Measurements from ENCODE around the gene DGCR2. TPM values are rescaled to one million over a fixed set of nuclear protein-coding genes. Genes with fewer than 3 reads are reported as not detected.
"Not testable (repeated sequence)": the region's sequence is repeated elsewhere in the genome, so short reads cannot be mapped to it uniquely, and the experiment has no call there.

DGCR2 gene
- total RNA-seq, 1 experiment from 2014 or later, result 18.6 TPM

GRCh38 chr22:19038728-19039447, 83.3 kb downstream of the DGCR2 start:
- H3K27me3 ChIP-seq (ENCODE audit: low read length), result no peaks in the 10 kb centered on the region
- DNase-seq, result peak; percentile 45
- H3K9ac ChIP-seq (ENCODE audit: low read length), result no peak overlapping the region
- H3K4me1 ChIP-seq (ENCODE audit: low read length), result no peaks in the 10 kb centered on the region
- H4K20me1 ChIP-seq (ENCODE audit: insufficient read depth, low read depth, low read length), result 0 out of 2 replicates have a peak, but pooled peaks cover 7% of the 10 kb centered on the region
- H2AFZ ChIP-seq (ENCODE audit: low read length), result no peak overlapping the region
- H3K79me2 ChIP-seq (ENCODE audit: low read length), result no peaks in the 10 kb centered on the region
- no peaks in the 10 kb centered on the region for H3K9me2 ChIP-seq (replicated peaks; ENCODE audit: insufficient read depth, low read length)
- H3K9me3 ChIP-seq (ENCODE audit: low read length), result no peaks in the 10 kb centered on the region
- no peak overlapping the region for H3K4me3 ChIP-seq (ENCODE audit: low read length)
- no peaks in the 10 kb centered on the region for H3K36me3 ChIP-seq (ENCODE audit: insufficient read depth, low read length)
- H3K27ac ChIP-seq (ENCODE audit: low read length), result no peak overlapping the region
- no peak overlapping the region for H3K4me2 ChIP-seq (ENCODE audit: low read depth, low read length, poor library complexity, severe bottlenecking)

- Histone ChIP-seq H3K27ac (ENCODE audit: low read length) (no peak overlapping the region), H3K9me2 (replicated peaks; ENCODE audit: insufficient read depth, low read length) (no peaks in the 10 kb centered on the region), H3K4me3 (ENCODE audit: low read length) (no peak overlapping the region), H3K4me2 (ENCODE audit: low read depth, low read length, poor library complexity, severe bottlenecking) (no peak overlapping the region), H2AFZ (ENCODE audit: low read length) (no peak overlapping the region), H3K9ac (ENCODE audit: low read length) (no peak overlapping the region), H3K79me2 (ENCODE audit: low read length) (no peaks in the 10 kb centered on the region), H3K4me1 (ENCODE audit: low read length) (no peaks in the 10 kb centered on the region), H3K36me3 (ENCODE audit: insufficient read depth, low read length) (no peaks in the 10 kb centered on the region), H3K27me3 (ENCODE audit: low read length) (no peaks in the 10 kb centered on the region), H4K20me1 (ENCODE audit: insufficient read depth, low read depth, low read length) (0 out of 2 replicates have a peak, but pooled peaks cover 7% of the 10 kb centered on the region), H3K9me3 (ENCODE audit: low read length) (no peaks in the 10 kb centered on the region)
- DNase-seq, result no peak
Observed at GRCh38 chr22:19038164-19038546, 84.1 kb downstream of the DGCR2 start.

GRCh38 chr22:19037282-19038163, 84.7 kb downstream of the DGCR2 start:
- no peak overlapping the region for H3K9ac ChIP-seq (ENCODE audit: low read length)
- no peak overlapping the region for H3K27ac ChIP-seq (ENCODE audit: low read length)
- no peak overlapping the region for H3K4me2 ChIP-seq (ENCODE audit: low read depth, low read length, poor library complexity, severe bottlenecking)
- no peak for DNase-seq
- H2AFZ ChIP-seq (ENCODE audit: low read length), result no peak overlapping the region
- H4K20me1 ChIP-seq (ENCODE audit: insufficient read depth, low read depth, low read length), result 0 out of 2 replicates have a peak, but pooled peaks cover 7% of the 10 kb centered on the region
- H3K36me3 ChIP-seq (ENCODE audit: insufficient read depth, low read length), result no peaks in the 10 kb centered on the region
- H3K4me3 ChIP-seq (ENCODE audit: low read length), result no peak overlapping the region
- no peaks in the 10 kb centered on the region for H3K27me3 ChIP-seq (ENCODE audit: low read length)
- no peaks in the 10 kb centered on the region for H3K9me3 ChIP-seq (ENCODE audit: low read length)
- no peaks in the 10 kb centered on the region for H3K4me1 ChIP-seq (ENCODE audit: low read length)
- H3K9me2 ChIP-seq (replicated peaks; ENCODE audit: insufficient read depth, low read length), result no peaks in the 10 kb centered on the region
- H3K79me2 ChIP-seq (ENCODE audit: low read length), result no peaks in the 10 kb centered on the region

GRCh38 chr22:19036523-19037273, 85.5 kb downstream of the DGCR2 start:
- Histone ChIP-seq H3K27me3 (ENCODE audit: low read length) (no peaks in the 10 kb centered on the region), H3K4me1 (ENCODE audit: low read length) (no peaks in the 10 kb centered on the region), H3K27ac (ENCODE audit: low read length) (no peak overlapping the region), H3K9me2 (replicated peaks; ENCODE audit: insufficient read depth, low read length) (no peaks in the 10 kb centered on the region), H3K36me3 (ENCODE audit: insufficient read depth, low read length) (no peaks in the 10 kb centered on the region), H3K79me2 (ENCODE audit: low read length) (no peaks in the 10 kb centered on the region), H2AFZ (ENCODE audit: low read length) (no peak overlapping the region), H3K9ac (ENCODE audit: low read length) (no peak overlapping the region), H3K4me2 (ENCODE audit: low read depth, low read length, poor library complexity, severe bottlenecking) (no peak overlapping the region), H4K20me1 (ENCODE audit: insufficient read depth, low read depth, low read length) (0 out of 2 replicates have a peak, but pooled peaks cover 7% of the 10 kb centered on the region), H3K4me3 (ENCODE audit: low read length) (no peak overlapping the region), H3K9me3 (ENCODE audit: low read length) (no peaks in the 10 kb centered on the region)
- no peak for DNase-seq

- 0 out of 2 replicates have a peak, but pooled peaks cover 7% of the 10 kb centered on the region for H4K20me1 ChIP-seq (ENCODE audit: insufficient read depth, low read depth, low read length)
- no peaks in the 10 kb centered on the region for H3K36me3 ChIP-seq (ENCODE audit: insufficient read depth, low read length)
- no peaks in the 10 kb centered on the region for H3K27me3 ChIP-seq (ENCODE audit: low read length)
- H2AFZ ChIP-seq (ENCODE audit: low read length), result no peak overlapping the region
- no peaks in the 10 kb centered on the region for H3K79me2 ChIP-seq (ENCODE audit: low read length)
- H3K4me2 ChIP-seq (ENCODE audit: low read depth, low read length, poor library complexity, severe bottlenecking), result no peak overlapping the region
- no peaks in the 10 kb centered on the region for H3K9me3 ChIP-seq (ENCODE audit: low read length)
- H3K4me3 ChIP-seq (ENCODE audit: low read length), result no peak overlapping the region
- H3K4me1 ChIP-seq (ENCODE audit: low read length), result no peaks in the 10 kb centered on the region
- H3K9ac ChIP-seq (ENCODE audit: low read length), result no peak overlapping the region
- DNase-seq, result no peak
- H3K9me2 ChIP-seq (replicated peaks; ENCODE audit: insufficient read depth, low read length), result no peaks in the 10 kb centered on the region
- no peak overlapping the region for H3K27ac ChIP-seq (ENCODE audit: low read length)
Observed at GRCh38 chr22:19036229-19036522, 86.0 kb downstream of the DGCR2 start.

GRCh38 chr22:19035474-19036228, 86.6 kb downstream of the DGCR2 start:
- no peak for DNase-seq
- Histone ChIP-seq H3K9ac (ENCODE audit: low read length) (no peak overlapping the region), H3K27me3 (ENCODE audit: low read length) (no peaks in the 10 kb centered on the region), H3K4me1 (ENCODE audit: low read length) (no peaks in the 10 kb centered on the region), H3K27ac (ENCODE audit: low read length) (no peak overlapping the region), H3K4me3 (ENCODE audit: low read length) (no peak overlapping the region), H4K20me1 (ENCODE audit: insufficient read depth, low read depth, low read length) (0 out of 2 replicates have a peak, but pooled peaks cover 7% of the 10 kb centered on the region), H2AFZ (ENCODE audit: low read length) (no peak overlapping the region), H3K79me2 (ENCODE audit: low read length) (no peaks in the 10 kb centered on the region), H3K9me2 (replicated peaks; ENCODE audit: insufficient read depth, low read length) (no peaks in the 10 kb centered on the region), H3K9me3 (ENCODE audit: low read length) (no peaks in the 10 kb centered on the region), H3K4me2 (ENCODE audit: low read depth, low read length, poor library complexity, severe bottlenecking) (no peak overlapping the region), H3K36me3 (ENCODE audit: insufficient read depth, low read length) (no peaks in the 10 kb centered on the region)

- not testable (repeated sequence) for H4K20me1 ChIP-seq (ENCODE audit: insufficient read depth, low read depth, low read length); H3K9ac ChIP-seq (ENCODE audit: low read length); H3K9me2 ChIP-seq (replicated peaks; ENCODE audit: insufficient read depth, low read length); H3K9me3 ChIP-seq (ENCODE audit: low read length); H3K36me3 ChIP-seq (ENCODE audit: insufficient read depth, low read length); H3K4me1 ChIP-seq (ENCODE audit: low read length); H3K27me3 ChIP-seq (ENCODE audit: low read length); H3K27ac ChIP-seq (ENCODE audit: low read length); H3K79me2 ChIP-seq (ENCODE audit: low read length); H2AFZ ChIP-seq (ENCODE audit: low read length); H3K4me3 ChIP-seq (ENCODE audit: low read length); DNase-seq; H3K4me2 ChIP-seq (ENCODE audit: low read depth, low read length, poor library complexity, severe bottlenecking)
Observed at GRCh38 chr22:19035126-19035473, 87.1 kb downstream of the DGCR2 start.

All from Karpas-422 (cell line).